ENCODE data around the gene USP38.
"Not testable (repeated sequence)": the region's sequence is repeated elsewhere in the genome, so short reads cannot be mapped to it uniquely, and the experiment has no call there.

Gene USP38

GRCh38 chr4:143184503-143185252, at the start of gene USP38:
Gene USP38, plus strand, starts transcription at chr4:143184917. Its CDS starts 534 bp downstream, at chr4:143185451.
- peak; percentile 77 to 93 for DNase-seq

GRCh38 chr4:143135358-143135757, 49.4 kb upstream of the USP38 start:
- DNase-seq, result no peak

GRCh38 chr4:143140696-143141095, 44.0 kb upstream of the USP38 start:
- DNase-seq, result no peak

GRCh38 chr4:143148521-143148920, 36.2 kb upstream of the USP38 start:
- DNase-seq, result no peak

- DNase-seq, result no peak
Measured at GRCh38 chr4:143156853-143157252, 27.9 kb upstream of the USP38 start.

- DNase-seq, result no peak
Measured at GRCh38 chr4:143163614-143164013, 21.1 kb upstream of the USP38 start.

- not testable (repeated sequence) for DNase-seq
Measured at GRCh38 chr4:143166722-143167121, 18.0 kb upstream of the USP38 start.

- DNase-seq, result no peak
Measured at GRCh38 chr4:143178923-143179322, 5.8 kb upstream of the USP38 start.

GRCh38 chr4:143183513-143184216, 1.1 kb upstream of the USP38 start:
- no peak for DNase-seq

GRCh38 chr4:143184217-143184502, 557 bp upstream of the USP38 start:
- peak in 1 of 2 experiments; percentile 60 for DNase-seq

- DNase-seq, result peak in 1 of 2 experiments; percentile 5
Measured at GRCh38 chr4:143185253-143186107, 763 bp downstream of the USP38 start.

GRCh38 chr4:143186212-143186611, 1.5 kb downstream of the USP38 start:
- no peak for DNase-seq

GRCh38 chr4:143186649-143187048, 1.9 kb downstream of the USP38 start:
- peak in 1 of 2 experiments; percentile 8 for DNase-seq

GRCh38 chr4:143188136-143189088, 3.7 kb downstream of the USP38 start:
- DNase-seq, result no peak

- no peak for DNase-seq
Measured at GRCh38 chr4:143189528-143189927, 4.8 kb downstream of the USP38 start.

GRCh38 chr4:143195581-143195980, 10.9 kb downstream of the USP38 start:
- no peak for DNase-seq

- DNase-seq, result no peak
Measured at GRCh38 chr4:143196323-143196722, 11.6 kb downstream of the USP38 start.

- no peak for DNase-seq
Measured at GRCh38 chr4:143199503-143199902, 14.8 kb downstream of the USP38 start.

GRCh38 chr4:143202824-143203223, 18.1 kb downstream of the USP38 start:
- DNase-seq, result peak in 1 of 2 experiments; percentile 1

GRCh38 chr4:143203577-143203976, 18.9 kb downstream of the USP38 start:
- DNase-seq, result no peak

GRCh38 chr4:143207555-143207954, 22.8 kb downstream of the USP38 start:
- DNase-seq, result peak in 1 of 2 experiments; percentile 8

- DNase-seq, result no peak
Measured at GRCh38 chr4:143212566-143212965, 27.8 kb downstream of the USP38 start.

Measured in SW 1271 (cell line).